ENCODE data around the gene APOC1. TPM values are rescaled to one million over a fixed set of nuclear protein-coding genes. Genes with fewer than 3 reads are reported as not detected.

The APOC1 gene
- total and polyA plus RNA-seq, 3 donors from 2014 or later, result 9.4 to 43.9 (median 42.9) TPM

DNA sequence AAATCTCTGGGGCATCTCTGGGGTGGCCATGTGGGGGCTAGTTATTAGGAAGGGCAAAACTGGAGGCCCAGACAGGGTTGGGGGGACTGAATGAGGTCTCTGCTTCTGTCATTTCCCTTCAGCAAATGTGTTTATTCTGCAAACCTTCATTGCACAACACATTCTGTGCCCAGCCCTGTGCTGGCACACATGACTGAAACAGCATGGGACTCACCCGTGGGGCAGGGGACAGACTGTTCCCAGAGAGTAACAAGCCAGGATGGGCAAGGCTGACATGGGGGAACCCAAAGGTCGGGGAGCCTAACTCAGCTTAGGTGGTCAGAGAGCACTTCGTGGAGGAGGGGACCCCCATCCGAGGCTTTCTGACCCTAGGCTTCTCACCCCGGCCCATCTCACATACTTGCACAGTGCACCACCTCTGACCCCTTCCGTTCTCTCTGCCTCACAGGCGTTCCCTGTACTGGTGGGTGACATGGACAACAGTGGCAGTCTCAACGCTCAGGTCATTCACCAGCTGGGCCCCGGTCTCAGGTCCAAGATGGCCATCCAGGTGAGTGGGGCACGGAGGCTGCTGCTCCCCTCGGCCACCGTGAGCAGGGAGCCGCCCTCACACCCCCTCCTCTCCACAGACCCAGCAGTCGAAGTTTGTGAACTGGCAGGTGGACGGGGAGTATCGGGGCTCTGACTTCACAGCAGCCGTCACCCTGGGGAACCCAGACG lies 20.9 kb upstream of the APOC1 start:
- Histone ChIP-seq H3K27ac (no peak overlapping the region), H3K36me3 (ENCODE audit: low read depth, missing control alignments) (no peaks in the 10 kb centered on the region), H3K4me1 (peaks cover 22% of the 10 kb centered on the region), H3K27me3 (no peaks in the 10 kb centered on the region), H3K4me3 (no peak overlapping the region), H3K9me3 (no peaks in the 10 kb centered on the region)
- intact Hi-C loops (cut with DNase I; ENCODE audit: low total_unique reads), result no loop called here
- WGBS, 2 donors, result 78 to 89% methylated on average over 11 to 18 of the region's 18 CpGs
- TF ChIP-seq, protein P1, sequence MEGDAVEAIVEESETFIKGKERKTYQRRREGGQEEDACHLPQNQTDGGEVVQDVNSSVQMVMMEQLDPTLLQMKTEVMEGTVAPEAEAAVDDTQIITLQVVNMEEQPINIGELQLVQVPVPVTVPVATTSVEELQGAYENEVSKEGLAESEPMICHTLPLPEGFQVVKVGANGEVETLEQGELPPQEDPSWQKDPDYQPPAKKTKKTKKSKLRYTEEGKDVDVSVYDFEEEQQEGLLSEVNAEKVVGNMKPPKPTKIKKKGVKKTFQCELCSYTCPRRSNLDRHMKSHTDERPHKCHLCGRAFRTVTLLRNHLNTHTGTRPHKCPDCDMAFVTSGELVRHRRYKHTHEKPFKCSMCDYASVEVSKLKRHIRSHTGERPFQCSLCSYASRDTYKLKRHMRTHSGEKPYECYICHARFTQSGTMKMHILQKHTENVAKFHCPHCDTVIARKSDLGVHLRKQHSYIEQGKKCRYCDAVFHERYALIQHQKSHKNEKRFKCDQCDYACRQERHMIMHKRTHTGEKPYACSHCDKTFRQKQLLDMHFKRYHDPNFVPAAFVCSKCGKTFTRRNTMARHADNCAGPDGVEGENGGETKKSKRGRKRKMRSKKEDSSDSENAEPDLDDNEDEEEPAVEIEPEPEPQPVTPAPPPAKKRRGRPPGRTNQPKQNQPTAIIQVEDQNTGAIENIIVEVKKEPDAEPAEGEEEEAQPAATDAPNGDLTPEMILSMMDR (IDR thresholded peaks at IDR 0.05), result no peak
- TF ChIP-seq POLR2A (IDR thresholded peaks at IDR 0.05), result no peak
- no peak for DNase-seq

DNA sequence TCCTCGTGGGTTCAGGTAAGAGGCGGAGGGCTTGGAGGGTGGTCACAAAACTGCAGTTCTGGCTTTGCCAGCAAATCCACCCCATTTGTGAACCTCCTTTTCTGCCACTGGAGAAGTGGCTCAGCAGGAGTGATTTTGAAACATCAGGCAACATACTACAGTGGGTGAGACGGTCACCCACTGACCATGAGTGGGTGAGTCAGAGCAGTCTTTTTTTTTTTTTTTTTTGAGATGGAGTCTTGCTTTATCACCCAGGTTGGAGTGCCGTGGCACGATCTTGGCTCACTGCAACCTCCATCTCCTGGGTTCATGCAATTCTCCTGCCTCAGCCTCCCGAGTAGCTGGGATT lies 20.4 kb upstream of the APOC1 start:
- no peak for DNase-seq
- no peaks in the 10 kb centered on the region for H3K36me3 ChIP-seq (ENCODE audit: low read depth, missing control alignments)
- H3K4me3 ChIP-seq, result no peak overlapping the region
- H3K27ac ChIP-seq, result no peak overlapping the region
- intact Hi-C loops (cut with DNase I; ENCODE audit: low total_unique reads), result no loop called here
- no peak for TF ChIP-seq POLR2A (IDR thresholded peaks at IDR 0.05)
- TF ChIP-seq, protein P1 (IDR thresholded peaks at IDR 0.05), result no peak
- H3K27me3 ChIP-seq, result no peaks in the 10 kb centered on the region
- H3K9me3 ChIP-seq, result no peaks in the 10 kb centered on the region
- 87 to 95% methylated on average over 4 to 6 of the region's 6 CpGs for WGBS, 2 donors
- H3K4me1 ChIP-seq, result peaks cover 22% of the 10 kb centered on the region

DNA sequence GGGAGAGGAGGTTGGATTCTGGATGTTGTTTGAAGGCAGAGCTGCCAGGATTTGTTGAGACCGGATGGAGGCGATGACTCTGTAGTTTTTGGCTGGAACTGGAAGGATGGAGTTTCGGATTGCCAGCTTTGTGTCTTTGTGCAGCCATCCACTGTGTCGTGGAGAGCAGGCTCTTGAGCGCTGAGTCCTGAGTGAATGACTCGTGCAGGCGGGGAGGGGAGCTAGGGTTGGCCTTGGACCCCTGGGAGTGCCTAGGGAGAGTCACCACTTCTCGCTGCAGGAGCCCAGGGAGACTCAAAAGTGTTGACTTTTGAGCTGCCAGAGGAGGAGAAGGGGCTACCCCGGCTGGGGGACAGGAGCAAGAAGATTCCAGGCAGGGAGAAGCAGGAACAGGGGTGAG lies 19.5 kb upstream of the APOC1 start:
- Histone ChIP-seq H3K36me3 (ENCODE audit: low read depth, missing control alignments) (no peaks in the 10 kb centered on the region), H3K27ac (no peak overlapping the region), H3K4me3 (no peak overlapping the region), H3K4me1 (peaks cover 13% of the 10 kb centered on the region), H3K9me3 (no peaks in the 10 kb centered on the region), H3K27me3 (no peaks in the 10 kb centered on the region)
- DNase-seq, result no peak
- 78 to 79% methylated on average over 9 of the region's 9 CpGs for WGBS, 2 donors
- intact Hi-C loops (cut with DNase I; ENCODE audit: low total_unique reads), result no loop called here
- TF ChIP-seq, protein P1 (IDR thresholded peaks at IDR 0.05), result no peak
- TF ChIP-seq POLR2A (IDR thresholded peaks at IDR 0.05), result no peak

DNA sequence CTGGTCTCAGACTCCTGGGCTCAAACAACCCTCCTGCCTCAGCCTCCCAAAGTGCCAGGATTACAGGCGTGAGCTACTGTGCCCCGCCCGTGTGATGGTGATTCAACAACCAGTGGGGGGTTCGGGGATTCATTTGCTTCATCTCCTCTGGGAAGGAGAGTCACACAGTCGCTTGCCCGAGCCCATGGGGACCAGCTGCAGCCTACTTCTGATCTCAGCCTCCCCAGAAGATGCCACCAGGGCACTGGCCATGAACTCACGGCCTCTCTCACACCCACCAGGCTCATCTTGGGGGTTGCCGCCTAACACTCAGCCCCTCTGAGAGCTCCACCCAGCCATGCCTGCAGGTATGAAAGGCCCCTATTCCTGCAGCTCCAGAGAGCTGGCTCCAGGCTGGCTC lies 16.6 kb upstream of the APOC1 start:
- 76 to 90% methylated on average over 4 to 8 of the region's 8 CpGs for WGBS, 2 donors
- Histone ChIP-seq H3K4me1 (no peaks in the 10 kb centered on the region), H3K36me3 (ENCODE audit: low read depth, missing control alignments) (no peaks in the 10 kb centered on the region), H3K9me3 (no peaks in the 10 kb centered on the region), H3K4me3 (no peak overlapping the region), H3K27me3 (no peaks in the 10 kb centered on the region), H3K27ac (no peak overlapping the region)
- TF ChIP-seq POLR2A (IDR thresholded peaks at IDR 0.05), result no peak
- TF ChIP-seq, protein P1 (IDR thresholded peaks at IDR 0.05), result no peak
- DNase-seq, result no peak
- intact Hi-C loops (cut with DNase I; ENCODE audit: low total_unique reads), result no loop called here
